Iris pigment epithelial cell (primary cell): ENCODE results near the gene ADGRG7.
A peak's percentile ranks its signal among the peaks of the same experiment; 100 is the strongest.

Source experiments
- DNase-seq: peaks from one replicate; pipeline ENCODE4 v3.0.0-alpha.2; 2011; ENCODE audit warnings: low read depth

Gene ADGRG7

DNA sequence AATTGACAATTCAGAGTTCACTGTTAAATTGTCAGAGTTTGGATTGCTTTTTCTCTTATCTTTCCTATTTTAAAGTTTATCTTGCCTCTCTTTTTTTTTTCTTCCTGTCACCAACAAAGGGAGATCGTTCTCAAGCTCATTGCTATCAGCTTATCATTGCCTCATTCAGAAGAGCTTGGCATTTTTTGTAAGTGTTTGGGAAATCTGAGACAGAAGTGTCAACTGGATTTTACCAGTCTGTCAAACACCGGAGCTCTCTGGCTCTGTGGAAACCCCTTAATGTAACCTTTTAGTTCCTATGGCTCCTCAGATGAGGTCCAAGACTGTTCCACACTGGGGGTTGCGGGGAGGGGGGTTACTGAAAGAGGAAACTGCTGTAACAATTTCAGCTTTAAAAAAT, 89.3 kb downstream of the ADGRG7 start:
- DNase-seq: no peak

DNA sequence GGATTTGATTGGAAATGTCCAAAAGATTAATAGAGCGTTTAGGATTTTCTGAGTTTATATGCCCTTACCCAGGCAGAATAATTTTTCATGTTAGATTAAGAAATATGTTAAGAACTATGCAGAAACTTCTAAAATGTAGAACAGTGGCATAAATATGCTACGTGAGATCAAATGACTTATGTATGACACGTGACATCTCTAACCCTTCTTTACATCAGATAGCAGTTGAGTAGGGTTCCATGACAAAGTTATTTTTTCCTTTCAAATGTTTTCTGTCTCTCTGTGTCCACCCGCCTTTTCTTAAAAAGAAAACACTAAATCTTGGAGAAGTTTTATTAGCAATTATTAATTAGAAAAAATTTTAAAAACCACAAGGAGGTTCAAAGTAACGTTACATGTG, 91.3 kb downstream of the ADGRG7 start:
- DNase-seq: no peak

DNA sequence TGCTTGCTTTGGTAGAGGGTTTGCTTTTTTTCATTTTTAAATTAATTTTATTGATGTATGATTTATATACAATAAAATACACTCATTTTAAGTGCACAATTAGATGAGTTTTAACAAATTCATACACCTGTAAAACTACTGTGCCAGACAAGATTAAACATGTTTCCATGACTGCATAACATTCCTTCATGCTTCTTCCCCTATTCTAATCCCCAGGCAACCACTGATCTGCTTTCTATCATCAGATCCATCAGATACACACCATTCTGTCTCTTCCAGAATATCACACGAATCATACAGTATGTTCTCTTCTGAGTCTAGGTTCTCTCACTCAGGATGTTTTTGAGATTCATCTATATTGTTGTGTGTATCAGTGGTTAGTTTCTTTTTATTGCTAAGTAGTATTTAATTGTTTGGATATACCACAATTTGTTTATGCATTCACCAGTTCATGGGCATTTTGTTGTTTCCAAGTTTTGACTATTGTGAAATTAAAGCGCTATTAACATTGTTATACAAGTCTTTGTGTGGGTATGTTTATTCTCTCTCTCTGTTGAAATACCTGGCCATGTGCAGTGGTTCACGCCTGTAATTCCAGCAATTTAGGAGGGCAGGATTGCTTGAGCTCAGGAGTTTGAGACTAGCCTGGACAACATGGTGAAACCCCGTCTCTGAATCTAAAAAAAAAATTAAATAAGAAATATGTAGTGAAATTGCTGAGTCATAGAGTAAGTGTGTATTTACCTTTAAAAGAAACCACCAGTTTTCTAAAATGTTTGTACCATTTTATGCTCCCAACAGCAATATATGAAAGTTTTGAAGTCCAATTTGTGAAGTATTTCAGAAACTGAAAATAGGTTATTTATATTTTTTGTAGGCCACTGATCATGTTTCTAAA, 92.9 kb downstream of the ADGRG7 start:
- no peak for DNase-seq

DNA sequence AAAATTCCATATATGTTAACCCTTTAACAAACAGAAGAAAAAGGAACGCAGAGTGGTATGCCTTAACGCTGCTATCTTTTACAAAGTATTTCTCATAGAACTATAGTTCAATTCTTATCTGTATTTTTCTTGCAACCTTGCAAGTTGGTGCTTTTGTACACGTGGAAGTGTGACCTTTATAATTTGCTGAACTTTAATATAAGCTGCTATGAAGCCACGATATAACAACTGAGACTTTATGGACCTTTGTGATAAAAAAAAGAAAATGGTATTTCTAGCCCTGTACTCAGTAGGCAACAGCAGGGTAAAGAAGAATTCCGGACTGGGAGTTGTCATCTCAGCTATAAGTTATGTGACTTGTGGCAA, 93.6 kb downstream of the ADGRG7 start:
- no peak for DNase-seq

DNA sequence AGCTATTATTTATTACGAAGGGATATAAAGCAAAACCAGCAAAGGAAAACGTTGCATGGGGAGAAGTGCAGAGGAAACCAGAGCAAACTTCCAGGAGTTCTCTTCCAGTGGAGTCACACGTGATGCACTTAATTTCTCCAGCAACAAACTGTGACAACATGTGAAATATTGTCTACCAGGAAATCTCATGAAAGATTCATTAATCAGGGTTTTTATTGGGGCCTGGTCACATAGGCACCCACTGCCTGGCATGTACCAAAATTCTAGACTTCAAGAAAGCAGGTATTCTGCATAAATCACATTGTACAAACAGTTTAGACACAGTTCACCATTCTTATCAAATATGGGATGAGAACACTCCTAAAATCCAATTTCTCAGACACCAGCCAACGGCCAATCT, 94.5 kb downstream of the ADGRG7 start:
- DNase-seq: no peak

DNA sequence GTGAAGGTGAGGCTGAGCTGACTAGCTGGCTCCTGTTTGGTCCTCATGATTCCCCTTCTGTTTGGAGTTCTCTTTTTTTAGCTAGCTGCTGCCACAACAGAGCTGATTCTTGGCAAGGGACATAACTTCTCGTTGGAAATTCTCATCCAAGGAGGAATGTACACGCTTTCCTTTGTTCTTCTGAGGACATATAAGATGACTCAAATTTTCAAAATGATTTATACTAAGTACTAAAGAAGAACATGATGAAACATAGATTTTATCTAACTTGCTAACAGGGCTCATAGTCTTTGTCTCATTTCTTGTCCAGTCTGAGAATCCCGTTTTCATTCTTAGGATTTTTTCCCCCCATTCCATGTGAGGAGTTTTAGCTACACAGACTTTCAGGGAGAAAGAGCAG, 97.0 kb downstream of the ADGRG7 start:
- DNase-seq: no peak

DNA sequence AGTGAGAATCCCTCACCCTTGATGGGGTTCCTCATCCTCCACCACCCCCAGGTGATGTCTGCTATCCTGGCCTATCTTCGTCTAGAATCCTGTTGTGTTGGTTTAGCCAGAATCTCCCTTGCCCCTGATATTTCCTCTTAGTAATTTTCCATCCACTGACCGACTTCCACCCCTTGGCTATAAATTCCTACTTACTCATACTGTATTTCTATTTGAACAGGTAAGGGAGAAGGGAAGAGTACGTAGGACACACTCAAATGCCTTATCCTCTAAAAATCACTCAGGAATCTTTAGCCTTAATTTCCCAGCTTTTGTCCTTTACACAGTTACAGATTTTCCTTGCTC, 99.2 kb downstream of the ADGRG7 start:
- no peak for DNase-seq

DNA sequence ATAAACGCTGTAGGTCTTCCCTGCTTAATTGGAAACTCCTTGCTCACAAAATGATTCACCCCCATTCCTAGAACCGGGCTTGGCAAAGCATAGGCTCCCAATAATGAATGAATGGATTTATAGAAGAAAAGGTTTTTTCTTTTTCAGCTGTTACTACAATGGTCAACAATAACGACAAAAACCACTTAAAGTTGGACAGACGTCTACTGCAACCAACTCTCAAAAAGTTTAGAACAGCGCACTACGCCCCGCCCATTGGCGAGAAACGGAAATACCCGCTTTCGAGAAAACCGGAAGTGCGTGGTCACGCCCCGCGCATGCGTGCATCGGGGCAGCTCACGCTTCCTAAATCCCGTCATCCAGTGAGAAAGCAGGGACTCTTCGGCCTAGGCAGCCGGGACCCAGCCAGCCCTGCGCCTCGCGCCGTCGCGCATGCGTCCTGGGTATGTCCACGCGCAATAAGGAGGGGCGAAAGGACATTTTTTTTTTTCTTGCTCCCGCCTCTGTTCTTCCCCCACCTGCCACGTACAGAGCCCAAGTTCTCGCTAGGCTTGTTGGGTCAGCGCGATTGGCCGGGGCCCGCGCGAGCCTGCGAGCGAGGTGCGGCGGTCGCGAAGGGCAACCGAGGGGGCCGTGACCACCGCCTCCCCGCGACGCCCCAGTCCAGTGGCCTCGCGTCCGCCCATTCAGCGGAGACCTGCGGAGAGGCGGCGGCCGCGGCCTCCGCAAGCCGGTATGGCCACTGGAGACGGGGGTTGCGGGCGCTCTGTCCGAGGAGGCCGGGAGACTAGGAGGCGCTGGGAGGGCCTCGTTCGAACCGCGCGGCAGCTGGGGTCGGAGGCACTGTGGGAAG, 99.8 kb downstream of the ADGRG7 start, which contains the start of gene TFG:
Gene TFG, plus strand, starts transcription at position 506 of the 853 bp plus-strand sequence. CDS start 4,192 bp downstream, outside the sequence.
- DNase-seq: peak; percentile 99

DNA sequence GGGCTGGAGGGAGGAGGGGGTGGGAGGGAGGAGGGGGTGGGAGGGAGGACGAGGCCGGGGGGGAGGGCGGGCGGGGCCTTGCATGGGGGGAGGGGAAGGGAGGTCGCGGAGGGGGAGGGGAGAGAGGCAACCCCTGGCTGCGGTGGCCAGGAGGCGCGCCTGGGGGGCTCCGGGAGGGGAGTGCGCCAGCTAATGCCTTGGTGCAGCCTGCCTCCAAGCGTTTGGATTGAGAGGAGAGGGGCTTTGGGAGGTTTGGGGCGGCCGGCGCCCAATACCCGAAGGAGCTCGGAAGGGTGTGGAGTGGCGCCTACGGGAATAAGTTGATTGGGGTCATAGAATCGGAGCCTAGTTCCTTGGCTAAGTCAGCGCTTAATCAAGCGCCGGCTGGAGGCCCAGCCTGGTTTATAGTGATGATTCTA, 100.5 kb downstream of the ADGRG7 start:
- DNase-seq: peak; percentile 34

DNA sequence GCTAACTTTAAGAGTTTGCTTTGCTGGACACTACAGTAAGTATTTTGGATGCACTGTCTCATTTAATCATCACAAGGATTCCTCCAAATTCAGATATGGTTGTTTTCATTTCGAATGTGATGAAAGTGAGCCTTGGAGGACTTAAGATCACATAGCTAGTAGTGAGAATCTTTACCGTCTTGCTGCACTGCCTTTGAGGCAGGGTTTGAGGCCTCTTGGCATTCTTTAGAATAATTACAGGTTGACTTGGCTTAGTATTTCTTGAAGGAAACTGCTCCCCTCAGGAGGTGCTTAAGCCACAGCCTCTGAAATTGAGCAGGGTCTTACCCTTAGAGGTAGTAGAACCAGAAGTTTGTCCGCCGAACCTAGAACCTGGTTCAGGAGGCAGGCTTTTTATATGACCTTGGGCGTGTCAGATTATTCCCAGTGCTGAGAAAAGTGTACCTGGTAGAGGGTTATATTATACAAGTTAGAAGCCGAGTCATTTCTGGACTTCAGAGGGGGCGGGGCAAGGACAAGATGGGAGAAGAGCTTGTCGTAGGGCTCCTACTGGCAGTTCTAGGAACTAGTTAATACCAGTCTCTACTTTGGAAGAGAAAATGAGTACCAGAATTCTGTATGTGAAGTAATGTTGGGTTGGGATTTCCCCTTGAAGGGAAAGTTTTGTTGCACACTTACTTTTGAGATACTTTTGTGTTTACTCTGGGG, 101.0 kb downstream of the ADGRG7 start:
- peak; percentile 89 for DNase-seq

DNA sequence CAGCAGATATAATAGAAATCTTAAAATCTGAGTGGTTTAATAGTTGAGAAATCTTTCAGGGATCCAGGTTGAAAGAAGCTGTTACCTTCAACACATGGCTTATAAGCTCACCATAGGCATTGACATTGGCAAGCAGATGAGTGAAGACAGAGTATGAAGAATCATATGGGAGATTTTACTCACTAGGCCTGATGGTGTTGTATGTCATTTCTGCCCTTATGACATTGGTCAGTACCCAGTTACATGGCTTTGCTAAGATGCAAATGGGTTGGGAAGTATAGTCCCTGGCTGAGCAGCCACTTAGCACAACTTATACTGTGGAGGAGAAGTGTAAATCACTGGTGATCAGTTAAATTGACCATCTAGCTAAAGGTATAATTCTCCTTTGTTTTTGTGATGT, 105.8 kb downstream of the ADGRG7 start:
- DNase-seq: no peak

DNA sequence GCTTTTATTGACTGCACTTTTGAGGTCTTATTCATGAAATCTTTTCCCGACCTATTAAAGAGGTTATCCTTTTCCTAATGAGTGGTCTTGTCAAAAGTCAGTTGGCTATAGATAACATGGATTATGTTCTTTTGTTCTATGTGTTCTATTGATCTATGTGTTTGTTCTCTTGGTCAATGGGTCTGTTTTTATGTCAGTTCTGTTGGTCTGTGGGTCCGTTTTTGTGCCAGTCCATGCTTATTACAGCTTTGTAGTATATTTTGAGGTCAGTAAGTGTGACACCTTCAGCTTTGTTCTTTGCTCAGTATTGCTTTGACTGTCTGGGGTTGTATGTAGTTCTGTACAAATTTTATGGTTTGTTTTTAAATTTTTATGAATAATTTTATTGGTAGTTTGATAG, 107.7 kb downstream of the ADGRG7 start:
- DNase-seq: no peak

DNA sequence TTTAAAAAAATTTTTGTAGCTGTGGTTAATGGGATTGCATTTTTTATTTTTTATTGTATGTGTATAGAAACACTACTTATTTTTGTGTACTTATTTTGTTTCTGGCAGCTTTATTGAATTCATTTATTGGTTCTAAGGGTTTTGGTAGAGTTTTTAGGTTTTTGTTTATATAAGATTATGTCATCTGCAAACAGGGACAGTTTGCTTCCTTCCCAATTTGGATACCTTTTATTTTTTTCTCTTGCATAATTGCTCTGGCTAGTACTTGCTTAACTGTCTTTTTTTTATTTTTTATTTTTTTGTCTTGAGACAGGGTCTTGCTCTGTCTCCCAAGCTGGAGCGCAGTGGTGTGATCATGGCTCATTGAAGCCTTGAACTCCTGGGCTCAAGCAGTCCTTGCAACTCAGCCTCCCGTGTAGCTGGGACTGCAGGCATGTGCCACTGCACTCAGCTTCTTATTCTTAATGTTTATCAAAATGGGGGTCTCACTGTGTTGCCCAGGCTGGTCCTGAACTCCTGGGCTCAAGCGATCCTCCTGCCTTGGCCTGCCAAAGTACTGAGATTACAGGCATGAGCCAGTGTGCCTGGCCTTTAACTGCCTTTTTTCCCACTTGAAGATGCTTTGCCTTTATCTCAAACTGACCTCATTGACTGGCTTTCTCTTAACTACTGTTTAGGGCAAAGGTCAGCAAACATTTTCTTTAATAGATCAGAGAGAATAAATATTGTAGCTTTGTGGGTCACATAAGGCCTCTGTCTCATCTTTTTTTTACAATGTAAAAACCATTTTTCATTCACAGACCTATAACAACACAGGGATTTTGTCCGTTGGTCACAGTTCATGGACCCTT, 108.5 kb downstream of the ADGRG7 start:
- no peak for DNase-seq

DNA sequence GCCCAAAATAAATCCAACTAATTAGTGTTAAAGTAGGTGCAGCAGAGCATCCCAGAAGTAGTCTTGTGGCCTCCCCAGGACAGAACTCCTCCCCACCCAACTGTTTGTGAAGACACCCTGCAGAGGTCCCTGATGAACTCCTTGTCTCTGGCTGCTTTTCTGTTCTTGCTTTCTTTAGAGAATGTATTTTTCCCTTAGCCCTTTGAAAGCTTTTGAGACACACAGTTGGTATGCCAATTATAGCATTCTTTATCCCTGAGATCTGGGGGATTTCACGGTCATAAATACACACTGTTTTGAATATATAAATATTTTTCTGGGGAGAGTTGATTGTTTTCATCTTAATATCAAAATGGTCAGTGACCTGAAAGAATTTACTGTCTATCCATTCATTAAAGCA, 109.7 kb downstream of the ADGRG7 start:
- no peak for DNase-seq

DNA sequence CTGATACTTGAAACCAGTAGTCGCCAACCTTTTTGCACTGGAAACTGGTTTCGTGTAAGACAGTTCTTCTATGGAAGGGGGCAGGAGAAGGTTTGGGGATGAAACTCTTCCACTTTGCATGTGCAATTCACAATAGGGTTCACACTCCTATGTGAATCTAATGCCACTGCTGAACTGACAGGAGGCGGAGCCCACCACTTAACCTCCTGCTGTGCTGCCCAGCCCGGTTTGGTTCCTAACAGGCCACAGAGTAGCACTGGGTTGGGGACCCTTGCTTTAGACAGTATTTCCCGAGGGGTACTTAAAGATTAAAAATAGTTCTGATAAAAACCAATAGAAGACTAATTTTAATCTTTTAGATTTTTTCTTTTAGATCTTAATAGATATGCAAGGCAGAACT, 111.0 kb downstream of the ADGRG7 start:
- DNase-seq: no peak

DNA sequence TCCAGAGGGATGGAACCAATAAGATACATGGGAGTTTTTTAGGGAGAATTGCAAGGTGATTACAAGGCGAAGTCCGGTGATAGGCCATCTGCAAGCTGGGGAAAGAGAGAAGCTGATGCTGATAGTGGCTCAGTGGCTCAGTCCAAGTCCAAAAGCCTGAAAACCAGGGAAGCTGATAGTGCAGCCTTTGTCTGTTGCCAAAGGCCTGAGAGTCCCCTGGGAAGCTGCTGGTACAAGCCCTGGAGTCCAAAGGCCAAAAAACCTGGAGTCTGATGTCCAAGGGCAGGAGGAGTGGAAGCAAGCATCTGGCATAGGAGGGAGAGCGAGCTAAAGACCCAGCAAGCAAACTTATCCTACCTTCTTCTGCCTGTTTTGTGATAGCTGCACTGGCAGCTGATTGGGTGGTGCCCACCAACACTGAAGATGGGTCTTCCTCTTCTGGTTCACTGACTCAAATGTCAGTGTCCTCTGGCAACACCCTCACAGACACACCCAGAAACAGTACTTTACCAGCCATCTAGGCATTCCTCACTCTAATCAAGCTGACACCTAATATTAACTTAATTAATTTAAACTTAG, 116.6 kb downstream of the ADGRG7 start:
- DNase-seq: no peak

DNA sequence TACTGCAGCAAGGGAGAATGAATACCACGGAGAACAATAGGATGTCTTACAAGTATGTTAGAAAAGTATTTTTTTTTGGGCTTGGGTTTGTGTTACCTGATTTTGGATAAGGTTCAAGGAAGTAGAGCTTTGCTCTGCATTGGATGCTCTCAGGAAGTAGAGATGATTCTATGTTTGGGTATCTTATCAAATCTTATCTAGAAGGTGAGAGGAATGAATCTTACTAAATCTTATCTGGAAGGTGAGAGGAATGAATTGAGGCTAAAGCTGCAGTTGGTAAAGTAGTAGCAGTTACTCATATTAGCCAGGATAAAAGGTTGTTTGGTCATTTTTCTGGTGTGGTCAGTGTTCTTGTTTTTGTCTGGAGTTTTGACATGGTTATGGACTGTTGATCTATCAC, 117.3 kb downstream of the ADGRG7 start:
- DNase-seq: no peak

DNA sequence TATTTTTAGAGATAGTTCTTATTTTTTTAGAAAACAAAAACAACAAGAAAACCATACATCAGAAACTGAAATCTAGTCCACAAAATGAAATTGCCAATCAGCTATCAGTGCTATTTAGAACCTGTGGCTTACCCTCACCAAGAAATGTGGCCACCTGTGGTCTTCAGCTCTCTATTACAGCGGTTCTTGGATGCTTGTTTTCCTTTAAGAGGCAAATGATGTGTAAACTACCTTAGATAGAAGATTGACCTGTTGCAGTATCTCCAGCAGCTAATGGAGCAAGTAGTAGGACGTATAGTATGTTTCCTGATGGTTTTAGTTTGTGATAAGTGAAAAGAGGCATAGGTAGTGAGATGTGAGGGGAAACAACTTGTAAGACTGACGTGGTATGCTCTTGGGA, 121.1 kb downstream of the ADGRG7 start:
- no peak for DNase-seq

DNA sequence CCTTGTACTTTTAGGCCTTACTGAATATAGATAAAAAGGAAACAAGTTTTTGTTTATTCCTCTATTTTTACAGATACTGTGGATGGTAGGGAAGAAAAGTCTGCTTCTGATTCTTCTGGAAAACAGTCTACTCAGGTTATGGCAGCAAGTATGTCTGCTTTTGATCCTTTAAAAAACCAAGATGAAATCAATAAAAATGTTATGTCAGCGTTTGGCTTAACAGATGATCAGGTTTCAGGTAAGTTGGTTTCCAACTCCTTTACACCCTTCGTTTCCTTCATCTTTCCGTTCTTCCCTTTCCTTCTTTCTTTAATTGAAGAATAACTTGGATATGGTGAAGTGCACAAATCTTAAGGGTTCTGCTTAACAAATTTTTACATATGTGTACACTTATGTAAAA, 123.0 kb downstream of the ADGRG7 start:
- DNase-seq: no peak

DNA sequence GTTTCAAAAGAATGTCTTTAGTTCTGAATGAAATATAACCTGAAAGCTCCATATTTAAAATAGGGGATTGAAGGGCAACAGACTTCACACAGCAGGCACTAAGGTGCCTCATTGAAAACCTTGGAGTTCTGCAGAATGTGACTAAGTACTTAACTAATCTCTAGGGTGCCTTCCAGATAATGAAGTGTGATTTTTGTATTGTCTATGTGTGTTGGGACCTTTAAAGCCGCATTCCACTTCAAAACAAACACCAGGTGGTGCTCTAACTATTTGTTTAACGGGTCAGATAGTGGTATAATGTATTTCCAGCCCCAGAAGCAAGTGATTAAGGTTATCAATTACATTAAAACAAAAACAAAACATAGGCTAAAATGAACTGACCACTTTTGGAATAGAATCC, 127.9 kb downstream of the ADGRG7 start:
- peak; percentile 20 for DNase-seq

DNA sequence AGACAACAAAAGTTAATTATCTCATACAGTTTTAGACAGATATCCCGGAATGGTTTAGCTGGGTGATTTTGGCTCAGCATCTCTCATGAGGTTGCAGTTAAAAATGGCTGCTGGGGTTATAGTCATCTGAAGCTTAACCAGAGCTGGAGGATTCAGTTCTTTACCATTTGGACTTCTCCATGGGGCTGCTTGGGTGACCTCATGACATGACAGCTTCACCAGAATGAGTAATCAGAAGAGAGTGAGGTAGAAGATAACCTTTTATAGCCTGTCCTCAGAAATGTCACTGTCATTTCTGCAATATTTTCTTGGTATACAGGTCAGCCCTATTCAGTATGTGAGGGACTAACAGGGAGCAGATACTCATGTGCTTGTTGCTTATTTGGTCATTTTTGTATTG, 130.8 kb downstream of the ADGRG7 start:
- no peak for DNase-seq
